ENCODE data around the gene DSTYK. TPM values are rescaled to one million over a fixed set of nuclear protein-coding genes. Genes with fewer than 3 reads are reported as not detected.
A peak's percentile ranks its signal among the peaks of the same experiment; 100 is the strongest.

Gene DSTYK
- total RNA-seq, 1 donor from 2014 or later = 34.2 TPM

GRCh38 chr1:205199931-205200299 lies 11.6 kb downstream of the DSTYK start:
- intact Hi-C loops (cut with micrococcal nuclease) = loop anchor here (1.0 to 10.0 kb wide), 12 partner anchors 11 to 1915 kb away; partner anchors contain the start of genes DSTYK, MDM4 and TMCC2
- Mint-ChIP-seq H3K9me3 (peaks cover 5% of the 10 kb centered on the region), H3K36me3 (ENCODE audit: low read depth) (peaks cover 32% of the 10 kb centered on the region), H3K27me3 (ENCODE audit: insufficient read depth) (no peaks in the 10 kb centered on the region), H3K4me3 (peak overlapping the region; percentile 63), H3K4me1 (ENCODE audit: low read depth) (peaks cover 88% of the 10 kb centered on the region), H3K27ac (peak overlapping the region; percentile 94)
- DNase-seq (ENCODE audit: low spot score) = no peak

GRCh38 chr1:205199090-205199930 lies 12.2 kb downstream of the DSTYK start:
- Mint-ChIP-seq H3K4me1 (ENCODE audit: low read depth) (peaks cover 82% of the 10 kb centered on the region), H3K27ac (peak overlapping the region; percentile 94), H3K4me3 (peak overlapping the region; percentile 63), H3K27me3 (ENCODE audit: insufficient read depth) (no peaks in the 10 kb centered on the region), H3K36me3 (ENCODE audit: low read depth) (peaks cover 32% of the 10 kb centered on the region), H3K9me3 (peaks cover 5% of the 10 kb centered on the region)
- intact Hi-C loops (cut with micrococcal nuclease) = loop anchor here (1.0 to 2.0 kb wide), 10 partner anchors 12 to 1604 kb away; partner anchors contain the start of genes DSTYK and TMCC2
- DNase-seq (ENCODE audit: low spot score) = peak; percentile 29

GRCh38 chr1:205192287-205192686 lies 19.2 kb downstream of the DSTYK start:
- DNase-seq (ENCODE audit: low spot score) = no peak
- Mint-ChIP-seq H3K27ac (no peak overlapping the region), H3K27me3 (ENCODE audit: insufficient read depth) (no peaks in the 10 kb centered on the region), H3K36me3 (ENCODE audit: low read depth) (peaks cover 27% of the 10 kb centered on the region), H3K9me3 (peaks cover 11% of the 10 kb centered on the region), H3K4me3 (no peak overlapping the region), H3K4me1 (ENCODE audit: low read depth) (peaks cover 78% of the 10 kb centered on the region)
- intact Hi-C loops (cut with micrococcal nuclease) = no loop called here

GRCh38 chr1:205191622-205192021 lies 19.9 kb downstream of the DSTYK start:
- DNase-seq (ENCODE audit: low spot score) = no peak
- Mint-ChIP-seq H3K4me1 (ENCODE audit: low read depth) (peaks cover 80% of the 10 kb centered on the region), H3K36me3 (ENCODE audit: low read depth) (peaks cover 29% of the 10 kb centered on the region), H3K27ac (no peak overlapping the region), H3K9me3 (peaks cover 11% of the 10 kb centered on the region), H3K4me3 (no peak overlapping the region), H3K27me3 (ENCODE audit: insufficient read depth) (no peaks in the 10 kb centered on the region)
- intact Hi-C loops (cut with micrococcal nuclease) = no loop called here

- no peaks in the 10 kb centered on the region for H3K27me3 Mint-ChIP-seq (ENCODE audit: insufficient read depth)
- no peak overlapping the region for H3K4me3 Mint-ChIP-seq
- intact Hi-C loops (cut with micrococcal nuclease) = no loop called here
- peaks cover 11% of the 10 kb centered on the region for H3K9me3 Mint-ChIP-seq
- peaks cover 81% of the 10 kb centered on the region for H3K4me1 Mint-ChIP-seq (ENCODE audit: low read depth)
- no peak for DNase-seq (ENCODE audit: low spot score)
- H3K36me3 Mint-ChIP-seq (ENCODE audit: low read depth) = peaks cover 33% of the 10 kb centered on the region
- H3K27ac Mint-ChIP-seq = no peak overlapping the region
Observed at GRCh38 chr1:205190845-205191577, 20.5 kb downstream of the DSTYK start.

GRCh38 chr1:205189131-205189530 lies 22.4 kb downstream of the DSTYK start:
- intact Hi-C loops (cut with micrococcal nuclease) = no loop called here
- no peak overlapping the region for H3K4me3 Mint-ChIP-seq
- H3K27me3 Mint-ChIP-seq (ENCODE audit: insufficient read depth) = no peaks in the 10 kb centered on the region
- no peak for DNase-seq (ENCODE audit: low spot score)
- no peak overlapping the region for H3K27ac Mint-ChIP-seq
- peaks cover 29% of the 10 kb centered on the region for H3K36me3 Mint-ChIP-seq (ENCODE audit: low read depth)
- H3K9me3 Mint-ChIP-seq = peaks cover 4% of the 10 kb centered on the region
- H3K4me1 Mint-ChIP-seq (ENCODE audit: low read depth) = peaks cover 83% of the 10 kb centered on the region

- Mint-ChIP-seq H3K4me1 (ENCODE audit: low read depth) (peaks cover 83% of the 10 kb centered on the region), H3K9me3 (no peaks in the 10 kb centered on the region), H3K4me3 (no peak overlapping the region), H3K27me3 (ENCODE audit: insufficient read depth) (no peaks in the 10 kb centered on the region), H3K36me3 (ENCODE audit: low read depth) (peaks cover 31% of the 10 kb centered on the region), H3K27ac (no peak overlapping the region)
- no peak for DNase-seq (ENCODE audit: low spot score)
- intact Hi-C loops (cut with micrococcal nuclease) = no loop called here
Observed at GRCh38 chr1:205188596-205188995, 22.9 kb downstream of the DSTYK start.

- peaks cover 84% of the 10 kb centered on the region for H3K4me1 Mint-ChIP-seq (ENCODE audit: low read depth)
- no peak overlapping the region for H3K4me3 Mint-ChIP-seq
- intact Hi-C loops (cut with micrococcal nuclease) = no loop called here
- no peak overlapping the region for H3K27ac Mint-ChIP-seq
- no peak for DNase-seq (ENCODE audit: low spot score)
- H3K36me3 Mint-ChIP-seq (ENCODE audit: low read depth) = peaks cover 33% of the 10 kb centered on the region
- no peaks in the 10 kb centered on the region for H3K9me3 Mint-ChIP-seq
- no peaks in the 10 kb centered on the region for H3K27me3 Mint-ChIP-seq (ENCODE audit: insufficient read depth)
Observed at GRCh38 chr1:205188098-205188497, 23.4 kb downstream of the DSTYK start.

GRCh38 chr1:205187420-205187819 lies 24.1 kb downstream of the DSTYK start:
- DNase-seq (ENCODE audit: low spot score) = no peak
- Mint-ChIP-seq H3K27me3 (ENCODE audit: insufficient read depth) (no peaks in the 10 kb centered on the region), H3K9me3 (no peaks in the 10 kb centered on the region), H3K27ac (no peak overlapping the region), H3K4me3 (no peak overlapping the region), H3K4me1 (ENCODE audit: low read depth) (peaks cover 82% of the 10 kb centered on the region), H3K36me3 (ENCODE audit: low read depth) (peaks cover 35% of the 10 kb centered on the region)
- intact Hi-C loops (cut with micrococcal nuclease) = no loop called here

- peak overlapping the region; percentile 66 for H3K27ac Mint-ChIP-seq
- no peaks in the 10 kb centered on the region for H3K27me3 Mint-ChIP-seq (ENCODE audit: insufficient read depth)
- intact Hi-C loops (cut with micrococcal nuclease) = loop anchor here (1.0 kb wide), 1 partner anchor 13 kb away; no protein-coding TSS in a partner anchor
- peaks cover 73% of the 10 kb centered on the region for H3K4me1 Mint-ChIP-seq (ENCODE audit: low read depth)
- no peak for DNase-seq (ENCODE audit: low spot score)
- H3K9me3 Mint-ChIP-seq = no peaks in the 10 kb centered on the region
- H3K36me3 Mint-ChIP-seq (ENCODE audit: low read depth) = peaks cover 37% of the 10 kb centered on the region
- H3K4me3 Mint-ChIP-seq = no peak overlapping the region
Observed at GRCh38 chr1:205186191-205186590, 25.3 kb downstream of the DSTYK start.

- no peak overlapping the region for H3K4me3 Mint-ChIP-seq
- H3K27ac Mint-ChIP-seq = peak overlapping the region; percentile 51
- DNase-seq (ENCODE audit: low spot score) = no peak
- intact Hi-C loops (cut with micrococcal nuclease) = loop anchor here (2.0 kb wide), 1 partner anchor 15 kb away; no protein-coding TSS in a partner anchor
- peaks cover 51% of the 10 kb centered on the region for H3K36me3 Mint-ChIP-seq (ENCODE audit: low read depth)
- no peaks in the 10 kb centered on the region for H3K9me3 Mint-ChIP-seq
- H3K27me3 Mint-ChIP-seq (ENCODE audit: insufficient read depth) = no peaks in the 10 kb centered on the region
- peaks cover 71% of the 10 kb centered on the region for H3K4me1 Mint-ChIP-seq (ENCODE audit: low read depth)
Observed at GRCh38 chr1:205183676-205184335, 27.7 kb downstream of the DSTYK start.

GRCh38 chr1:205182930-205183329 lies 28.6 kb downstream of the DSTYK start:
- no peaks in the 10 kb centered on the region for H3K27me3 Mint-ChIP-seq (ENCODE audit: insufficient read depth)
- no peak overlapping the region for H3K4me3 Mint-ChIP-seq
- H3K4me1 Mint-ChIP-seq (ENCODE audit: low read depth) = peaks cover 65% of the 10 kb centered on the region
- no peak overlapping the region for H3K27ac Mint-ChIP-seq
- peaks cover 53% of the 10 kb centered on the region for H3K36me3 Mint-ChIP-seq (ENCODE audit: low read depth)
- no peak for DNase-seq (ENCODE audit: low spot score)
- intact Hi-C loops (cut with micrococcal nuclease) = loop anchor here (2.0 kb wide), 1 partner anchor 16 kb away; no protein-coding TSS in a partner anchor
- no peaks in the 10 kb centered on the region for H3K9me3 Mint-ChIP-seq

All from activated T-helper 1 cell treated with anti-CD3 and anti-CD28 coated beads, Interleukin-12 subunit alpha, Interleukin-12 subunit beta, Interleukin-2, Interleukin-4 antibody, amounts not matched to agents 30 ng/mL and 10 ng/mL and 1 ng/mL, durations not matched to agents 14 hours and 24 hours and 36 hours (primary cell).